ENCODE data around the gene BCLAF1.

BCLAF1 gene

DNA sequence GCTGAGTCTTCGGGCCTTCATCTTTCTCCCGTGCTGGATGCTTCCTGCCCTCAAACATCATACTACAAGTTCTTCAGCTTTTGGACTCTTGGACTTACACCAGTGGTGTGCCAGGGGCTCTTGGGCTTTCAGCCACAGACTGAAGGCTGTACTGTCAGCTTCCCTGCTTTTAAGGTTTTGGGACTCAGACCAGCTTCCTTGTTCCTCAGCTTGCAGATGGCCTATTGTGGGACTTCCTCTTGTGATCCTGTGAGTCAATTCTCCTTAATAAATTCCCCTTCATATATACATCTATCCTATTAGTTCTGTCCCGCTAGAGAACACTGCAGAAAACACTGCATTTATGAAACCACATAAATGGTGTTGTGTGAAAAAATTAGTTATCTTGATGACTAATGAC is 13.9 kb upstream of the BCLAF1 start:
- DNase-seq (ENCODE audit: low read depth): no peak
- TF ChIP-seq, protein P1, sequence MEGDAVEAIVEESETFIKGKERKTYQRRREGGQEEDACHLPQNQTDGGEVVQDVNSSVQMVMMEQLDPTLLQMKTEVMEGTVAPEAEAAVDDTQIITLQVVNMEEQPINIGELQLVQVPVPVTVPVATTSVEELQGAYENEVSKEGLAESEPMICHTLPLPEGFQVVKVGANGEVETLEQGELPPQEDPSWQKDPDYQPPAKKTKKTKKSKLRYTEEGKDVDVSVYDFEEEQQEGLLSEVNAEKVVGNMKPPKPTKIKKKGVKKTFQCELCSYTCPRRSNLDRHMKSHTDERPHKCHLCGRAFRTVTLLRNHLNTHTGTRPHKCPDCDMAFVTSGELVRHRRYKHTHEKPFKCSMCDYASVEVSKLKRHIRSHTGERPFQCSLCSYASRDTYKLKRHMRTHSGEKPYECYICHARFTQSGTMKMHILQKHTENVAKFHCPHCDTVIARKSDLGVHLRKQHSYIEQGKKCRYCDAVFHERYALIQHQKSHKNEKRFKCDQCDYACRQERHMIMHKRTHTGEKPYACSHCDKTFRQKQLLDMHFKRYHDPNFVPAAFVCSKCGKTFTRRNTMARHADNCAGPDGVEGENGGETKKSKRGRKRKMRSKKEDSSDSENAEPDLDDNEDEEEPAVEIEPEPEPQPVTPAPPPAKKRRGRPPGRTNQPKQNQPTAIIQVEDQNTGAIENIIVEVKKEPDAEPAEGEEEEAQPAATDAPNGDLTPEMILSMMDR (IDR thresholded peaks at IDR 0.05; ENCODE audit: control insufficient read depth, insufficient read depth, low read depth, low read length, missing control alignments): no peak
- H3K4me3 ChIP-seq (ENCODE audit: control insufficient read depth, low read depth, low read length): no peak overlapping the region

DNA sequence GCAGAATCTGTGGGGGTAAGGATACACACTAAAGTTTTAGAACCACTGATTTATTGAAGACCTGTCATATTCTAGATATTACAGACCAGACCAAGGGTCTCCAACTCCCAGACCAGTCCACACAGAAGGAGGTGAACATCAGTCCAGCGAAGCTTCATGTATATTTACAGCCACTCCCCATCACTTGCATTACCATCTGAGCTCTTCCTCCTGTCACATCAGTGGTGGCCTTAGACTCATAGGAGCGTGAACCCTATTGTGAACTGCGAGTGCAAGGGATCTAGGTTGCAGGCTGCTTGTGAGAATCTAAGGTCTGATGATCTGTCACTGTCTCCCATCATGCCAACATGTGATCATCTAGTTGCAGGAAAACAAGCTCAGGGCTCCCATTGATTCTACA is 5.0 kb upstream of the BCLAF1 start:
- no peak overlapping the region for H3K4me3 ChIP-seq (ENCODE audit: control insufficient read depth, low read depth, low read length)
- no peak for DNase-seq (ENCODE audit: low read depth)
- TF ChIP-seq, protein P1 (IDR thresholded peaks at IDR 0.05; ENCODE audit: control insufficient read depth, insufficient read depth, low read depth, low read length, missing control alignments): no peak

DNA sequence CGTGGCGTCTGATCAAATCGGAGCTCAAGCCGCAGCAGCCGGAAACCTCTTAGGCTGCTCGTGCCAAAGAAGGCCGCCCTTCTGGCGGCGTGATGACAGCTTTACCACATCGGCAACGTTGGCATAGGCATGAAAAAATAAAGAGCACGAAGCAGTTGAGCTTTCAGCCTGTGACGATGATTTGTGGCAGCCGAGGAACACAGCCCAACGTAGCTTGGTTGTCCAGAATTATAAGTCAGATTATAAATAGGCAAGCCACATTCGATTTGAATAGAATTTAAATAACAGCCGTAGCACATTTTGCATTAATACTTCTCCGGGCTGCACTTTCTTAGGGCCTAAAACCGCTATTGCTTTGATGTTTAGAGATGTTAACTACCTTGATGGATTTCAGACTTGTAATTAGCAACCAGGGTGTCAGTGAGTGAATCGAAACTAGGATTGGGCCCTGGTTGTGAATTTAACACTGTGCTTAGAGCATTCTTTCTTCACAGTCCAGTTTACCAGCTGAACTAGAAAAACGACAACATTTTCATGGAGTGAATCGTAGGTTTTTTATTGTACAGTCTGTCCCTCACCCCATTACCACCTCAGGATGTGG is 864 bp upstream of the BCLAF1 start:
- peak; percentile 88 for DNase-seq (ENCODE audit: low read depth)
- peak overlapping the region; percentile 57 for H3K4me3 ChIP-seq (ENCODE audit: control insufficient read depth, low read depth, low read length)
- TF ChIP-seq, protein P1 (IDR thresholded peaks at IDR 0.05; ENCODE audit: control insufficient read depth, insufficient read depth, low read depth, low read length, missing control alignments): no peak

DNA sequence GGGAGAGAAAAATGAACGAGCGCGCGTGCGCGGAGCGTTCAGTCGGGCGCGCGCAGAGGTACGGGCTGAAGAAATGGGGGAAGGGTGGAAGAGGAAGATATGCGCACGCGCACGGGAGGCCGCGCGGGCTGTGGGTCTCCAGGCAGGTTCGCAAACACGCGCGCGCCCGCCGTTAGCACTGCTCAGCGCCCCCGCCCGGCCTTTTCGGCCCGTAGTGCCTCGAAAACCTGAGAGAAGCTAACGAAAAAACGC is 393 bp downstream of the BCLAF1 start:
- TF ChIP-seq, protein P1 (IDR thresholded peaks at IDR 0.05; ENCODE audit: control insufficient read depth, insufficient read depth, low read depth, low read length, missing control alignments): no peak
- DNase-seq (ENCODE audit: low read depth): peak; percentile 46
- H3K4me3 ChIP-seq (ENCODE audit: control insufficient read depth, low read depth, low read length): peak overlapping the region; percentile 75

DNA sequence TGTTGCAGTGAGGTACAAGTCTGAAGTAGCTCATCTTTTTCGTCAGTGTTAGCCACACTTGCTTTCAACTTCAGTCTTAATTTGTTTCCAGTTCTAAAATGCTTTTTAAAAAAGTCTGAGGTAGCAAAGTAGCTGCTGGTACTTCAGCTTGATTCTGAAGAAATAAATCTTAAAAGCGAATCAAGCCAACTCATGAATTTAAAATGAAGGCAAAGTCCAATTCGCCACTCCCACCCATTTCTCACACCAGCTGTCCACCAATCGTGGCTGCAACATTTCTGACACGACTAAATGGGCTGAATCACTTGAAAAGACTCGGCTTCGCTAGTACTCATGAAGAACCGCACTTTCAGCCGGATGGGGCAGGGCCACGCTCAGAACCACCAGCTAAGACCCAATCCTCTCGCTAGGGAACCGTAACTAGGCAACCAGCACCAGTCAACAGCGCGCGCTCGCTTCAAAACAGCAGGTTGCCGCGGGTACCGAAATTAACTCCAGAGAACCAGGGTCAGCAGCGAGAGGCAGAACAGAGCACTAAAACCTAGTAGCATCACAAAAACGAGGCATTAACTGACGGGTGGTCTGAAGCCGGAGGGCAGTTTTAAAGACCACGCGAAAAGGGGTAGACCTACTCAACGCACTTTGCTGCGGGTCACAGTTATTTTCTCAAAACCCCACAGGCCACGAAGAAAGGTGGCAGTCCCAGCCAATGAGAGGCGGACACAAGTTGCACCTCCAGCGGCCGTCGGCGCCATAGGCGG is 900 bp downstream of the BCLAF1 start:
- DNase-seq (ENCODE audit: low read depth): peak; percentile 87
- TF ChIP-seq, protein P1 (IDR thresholded peaks at IDR 0.05; ENCODE audit: control insufficient read depth, insufficient read depth, low read depth, low read length, missing control alignments): no peak
- H3K4me3 ChIP-seq (ENCODE audit: control insufficient read depth, low read depth, low read length): peak overlapping the region; percentile 75

DNA sequence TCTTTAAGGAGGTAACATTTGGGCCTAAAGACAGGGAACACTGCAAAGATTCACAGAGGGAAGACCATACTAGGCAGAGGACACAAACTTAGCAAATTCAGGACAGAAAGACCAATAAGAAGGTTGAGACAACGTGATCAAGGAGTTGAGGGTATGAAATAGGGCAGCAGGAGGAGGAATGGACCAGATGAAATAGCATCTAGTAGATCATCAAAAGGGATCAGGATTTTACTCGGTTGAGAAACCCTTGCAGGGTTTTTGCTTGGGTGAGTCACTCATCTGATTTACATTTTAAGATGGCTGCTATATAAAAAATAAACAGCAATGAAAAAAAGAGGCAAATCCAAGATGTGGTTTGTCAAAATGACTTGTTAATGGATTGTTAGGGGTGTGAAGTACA is 4.7 kb downstream of the BCLAF1 start:
- no peak overlapping the region for H3K4me3 ChIP-seq (ENCODE audit: control insufficient read depth, low read depth, low read length)
- DNase-seq (ENCODE audit: low read depth): no peak
- TF ChIP-seq, protein P1 (IDR thresholded peaks at IDR 0.05; ENCODE audit: control insufficient read depth, insufficient read depth, low read depth, low read length, missing control alignments): no peak

Measured in AG09309 (cell line).